ENCODE data around the gene LRRFIP1. TPM values are rescaled to one million over a fixed set of nuclear protein-coding genes. Genes with fewer than 3 reads are reported as not detected.

The LRRFIP1 gene
- total and polyA plus RNA-seq, 9 of the 15 experiments (the other 6 are each of a cell fraction or from before 2014, with no cell fraction given) = 13.1 to 45.2 (median 31.3) TPM

DNA sequence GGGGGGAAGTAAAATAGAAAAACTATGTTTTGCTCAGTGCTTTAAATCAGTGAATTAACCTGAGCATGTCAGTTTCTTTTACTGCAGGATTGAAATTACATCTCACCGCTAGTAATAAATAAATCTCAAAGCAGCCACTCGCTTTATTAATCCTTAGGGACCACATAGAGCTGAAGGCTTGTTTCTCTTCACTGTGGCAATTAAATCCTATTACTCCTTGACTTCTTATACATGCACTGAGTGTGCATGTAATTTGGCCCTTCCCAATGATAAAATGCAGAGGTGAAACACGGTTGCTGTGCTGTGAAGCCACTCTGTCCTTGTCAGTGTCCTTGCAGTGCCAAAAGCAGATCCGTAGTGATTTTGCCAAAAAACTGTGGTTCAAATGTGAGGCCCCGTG is 94.1 kb downstream of the LRRFIP1 start:
- no peak for ATAC-seq
- Histone ChIP-seq H2AFZ (ENCODE audit: low read depth, low read length) (no peak overlapping the region), H4K20me1 (replicated peaks; ENCODE audit: control insufficient read depth, insufficient read depth, low read length) (0 out of 2 replicates have a peak, but pooled peaks cover 4% of the 10 kb centered on the region), H3K9me1 (ENCODE audit: control insufficient read depth, insufficient read depth, low read length) (no peaks in the 10 kb centered on the region), H3K79me2 (ENCODE audit: control insufficient read depth, insufficient read depth, low read length) (no peaks in the 10 kb centered on the region), H3K9me3 (replicated peaks; ENCODE audit: control insufficient read depth, insufficient read depth, low read depth, low read length) (no peaks in the 10 kb centered on the region), H3K27me3 (ENCODE audit: control insufficient read depth in 2 of 2, insufficient read depth in 2 of 2, low read length in 2 of 2) (no peaks in the 10 kb centered on the region), H3K4me2 (ENCODE audit: insufficient read depth, low read length) (no peak overlapping the region), H3K4me1 (replicated peaks in 1 of 2; ENCODE audit: control insufficient read depth in 2 of 2, insufficient read depth in 2 of 2, low read length in 2 of 2) (peaks cover 3 to 5% of the 10 kb centered on the region in 2 experiments; a peak in 1 of 5 replicates), H3K36me3 (ENCODE audit: control insufficient read depth, insufficient read depth, low read length) (0 out of 3 replicates have a peak, but pooled peaks cover 7% of the 10 kb centered on the region), H3K9ac (ENCODE audit: insufficient read depth in 1 of 2, low read depth in 2 of 2, low read length in 2 of 2) (no peak overlapping the region), H3K27ac (ENCODE audit: extremely low read depth, low read depth, low read length) (no peak overlapping the region), H3K4me3 (no peak overlapping the region)
- no TSS peak for BruUV-seq (replicated peaks)
- ChIA-PET POLR2A (interaction anchor here (0.7 kb wide), 1 partner anchor 10 kb away, joined by 3 read pairs; no protein-coding TSS in a partner anchor), CTCF (ENCODE audit: low intra/inter-chr PET ratio) (no interaction called here)
- in situ Hi-C loops (cut with MboI) = no loop called here
- FAIRE-seq = no peak
- WGBS (ENCODE audit: insufficient coverage, low coverage, missing lambda C conversion rate) = 78% methylated on average over 4 of the region's 5 CpGs
- intact Hi-C loops (cut with micrococcal nuclease) = no loop called here
- DNase-seq (ENCODE audit: extremely low read depth in 1 of 4, low spot score in 3 of 4) = no peak
- no peak for TF ChIP-seq THRAP3 (IDR thresholded peaks at IDR 0.05; ENCODE audit: borderline replicate concordance)
- TF ChIP-seq SLC30A9 (CRISPR knock-in tag; IDR thresholded peaks at IDR 0.05) = no peak
- TF ChIP-seq ZEB2 (IDR thresholded peaks at IDR 0.05) = no peak
- TF ChIP-seq, protein P1, sequence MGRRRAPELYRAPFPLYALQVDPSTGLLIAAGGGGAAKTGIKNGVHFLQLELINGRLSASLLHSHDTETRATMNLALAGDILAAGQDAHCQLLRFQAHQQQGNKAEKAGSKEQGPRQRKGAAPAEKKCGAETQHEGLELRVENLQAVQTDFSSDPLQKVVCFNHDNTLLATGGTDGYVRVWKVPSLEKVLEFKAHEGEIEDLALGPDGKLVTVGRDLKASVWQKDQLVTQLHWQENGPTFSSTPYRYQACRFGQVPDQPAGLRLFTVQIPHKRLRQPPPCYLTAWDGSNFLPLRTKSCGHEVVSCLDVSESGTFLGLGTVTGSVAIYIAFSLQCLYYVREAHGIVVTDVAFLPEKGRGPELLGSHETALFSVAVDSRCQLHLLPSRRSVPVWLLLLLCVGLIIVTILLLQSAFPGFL (CRISPR knock-in tag; IDR thresholded peaks at IDR 0.05) = no peak
- no peak for TF ChIP-seq BDP1 (IDR thresholded peaks at IDR 0.05; ENCODE audit: insufficient read depth, insufficient read length)

DNA sequence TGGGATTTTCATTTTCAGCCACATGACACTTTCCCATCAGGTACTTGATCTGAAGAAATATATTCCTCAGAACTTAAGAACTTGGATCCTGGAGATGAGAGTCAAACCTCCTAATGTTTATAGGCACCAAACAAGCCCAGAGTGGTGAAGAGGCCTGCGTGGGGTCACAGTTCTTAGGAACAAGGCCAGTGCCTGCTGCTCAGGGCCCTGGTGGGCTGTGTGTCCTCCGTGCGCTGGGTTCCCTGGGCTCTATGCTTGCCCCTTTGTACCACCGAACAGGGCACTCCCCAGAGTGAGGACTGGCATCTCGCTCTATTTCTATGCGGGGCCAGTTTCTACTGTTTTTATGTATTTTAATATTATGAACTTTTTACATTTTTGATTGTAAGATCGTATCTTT is 95.2 kb downstream of the LRRFIP1 start:
- WGBS (ENCODE audit: insufficient coverage, low coverage, missing lambda C conversion rate) = 92% methylated on average over 5 of the region's 7 CpGs
- no peaks in the 10 kb centered on the region for H3K27me3 ChIP-seq (ENCODE audit: control insufficient read depth in 2 of 2, insufficient read depth in 2 of 2, low read length in 2 of 2)
- 0 out of 3 replicates have a peak, but pooled peaks cover 7% of the 10 kb centered on the region for H3K36me3 ChIP-seq (ENCODE audit: control insufficient read depth, insufficient read depth, low read length)
- no peak for FAIRE-seq
- intact Hi-C loops (cut with micrococcal nuclease) = no loop called here
- TF ChIP-seq ZNF695 (CRISPR knock-in tag; IDR thresholded peaks at IDR 0.05) (no peak), E2F3 (CRISPR knock-in tag; IDR thresholded peaks at IDR 0.05) (no peak), SRSF3 (IDR thresholded peaks at IDR 0.05; ENCODE audit: insufficient read depth, low read length) (no peak), ZNF12 (CRISPR knock-in tag; IDR thresholded peaks at IDR 0.05) (no peak), HMG20A (CRISPR knock-in tag; conservative IDR thresholded peaks at IDR 0.05) (no peak)
- TF ChIP-seq, protein P2, sequence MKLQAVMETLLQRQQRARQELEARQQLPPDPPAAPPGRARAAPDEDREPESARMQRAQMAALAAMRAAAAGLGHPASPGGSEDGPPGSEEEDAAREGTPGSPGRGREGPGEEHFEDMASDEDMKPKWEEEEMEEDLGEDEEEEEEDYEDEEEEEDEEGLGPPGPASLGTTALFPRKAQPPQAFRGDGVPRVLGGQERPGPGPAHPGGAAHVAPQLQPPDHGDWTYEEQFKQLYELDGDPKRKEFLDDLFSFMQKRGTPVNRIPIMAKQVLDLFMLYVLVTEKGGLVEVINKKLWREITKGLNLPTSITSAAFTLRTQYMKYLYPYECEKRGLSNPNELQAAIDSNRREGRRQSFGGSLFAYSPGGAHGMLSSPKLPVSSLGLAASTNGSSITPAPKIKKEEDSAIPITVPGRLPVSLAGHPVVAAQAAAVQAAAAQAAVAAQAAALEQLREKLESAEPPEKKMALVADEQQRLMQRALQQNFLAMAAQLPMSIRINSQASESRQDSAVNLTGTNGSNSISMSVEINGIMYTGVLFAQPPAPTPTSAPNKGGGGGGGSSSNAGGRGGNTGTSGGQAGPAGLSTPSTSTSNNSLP (IDR thresholded peaks at IDR 0.05; ENCODE audit: borderline replicate concordance, low read depth, low read length) = no peak
- no peak overlapping the region for H3K4me3 ChIP-seq
- no peaks in the 10 kb centered on the region for H3K9me3 ChIP-seq (replicated peaks; ENCODE audit: control insufficient read depth, insufficient read depth, low read depth, low read length)
- no peaks in the 10 kb centered on the region for H3K79me2 ChIP-seq (ENCODE audit: control insufficient read depth, insufficient read depth, low read length)
- no peaks in the 10 kb centered on the region for H4K20me1 ChIP-seq (replicated peaks; ENCODE audit: control insufficient read depth, insufficient read depth, low read length)
- ChIA-PET CTCF (ENCODE audit: low intra/inter-chr PET ratio) (no interaction called here), POLR2A (no interaction called here)
- no peak overlapping the region for H3K4me2 ChIP-seq (ENCODE audit: insufficient read depth, low read length)
- peaks cover 3 to 5% of the 10 kb centered on the region in 2 experiments; a peak in 1 of 5 replicates for H3K4me1 ChIP-seq (replicated peaks in 1 of 2; ENCODE audit: control insufficient read depth in 2 of 2, insufficient read depth in 2 of 2, low read length in 2 of 2)
- H3K27ac ChIP-seq (ENCODE audit: extremely low read depth, low read depth, low read length) = no peak overlapping the region
- BruUV-seq (replicated peaks) = no TSS peak
- in situ Hi-C loops (cut with MboI) = no loop called here
- H3K9ac ChIP-seq (ENCODE audit: insufficient read depth in 1 of 2, low read depth in 2 of 2, low read length in 2 of 2) = no peak overlapping the region
- H2AFZ ChIP-seq (ENCODE audit: low read depth, low read length) = no peak overlapping the region
- DNase-seq (ENCODE audit: extremely low read depth in 1 of 4, low spot score in 3 of 4) = no peak
- ATAC-seq = no peak
- no peaks in the 10 kb centered on the region for H3K9me1 ChIP-seq (ENCODE audit: control insufficient read depth, insufficient read depth, low read length)

All from K562 (cell line).